HG03039 (cell line): ENCODE results near the gene LDOC1.
"Not testable (repeated sequence)": the region's sequence is repeated elsewhere in the genome, so short reads cannot be mapped to it uniquely, and the experiment has no call there.

Source experiments
- ATAC-seq: cut with Tn5 transposase; IDR thresholded peaks from one replicate; pipeline ENCODE4 v1.9.1; 2021; ENCODE audit warnings: mild to moderate bottlenecking, moderate library complexity; ENCODE audit not compliant: unreplicated experiment

LDOC1 gene

GRCh38 chrX:141176586-141177451 is at the start of gene LDOC1:
Gene LDOC1, minus strand, starts transcription at chrX:141177129. Its CDS starts 108 bp downstream, at chrX:141177021.
- no peak for ATAC-seq

GRCh38 chrX:141221611-141222010 is 44.7 kb upstream of the LDOC1 start:
- ATAC-seq: no peak

GRCh38 chrX:141220342-141221008 is 43.5 kb upstream of the LDOC1 start:
- no peak for ATAC-seq

- ATAC-seq: no peak
These were observed 37.3 kb upstream of the LDOC1 start for GRCh38 chrX:141214196-141214595.

GRCh38 chrX:141201962-141202361 is 25.0 kb upstream of the LDOC1 start:
- ATAC-seq: no peak

- ATAC-seq: not testable (repeated sequence)
These were observed 11.6 kb upstream of the LDOC1 start for GRCh38 chrX:141188573-141188972.

- ATAC-seq: no peak
These were observed 8.4 kb upstream of the LDOC1 start for GRCh38 chrX:141185366-141185765.

- no peak for ATAC-seq
These were observed 6.1 kb upstream of the LDOC1 start for GRCh38 chrX:141183000-141183399.

GRCh38 chrX:141180851-141181250 is 3.9 kb upstream of the LDOC1 start:
- ATAC-seq: no peak

- no peak for ATAC-seq
These were observed 1.1 kb downstream of the LDOC1 start for GRCh38 chrX:141175786-141176185.

GRCh38 chrX:141164406-141164805 is 12.5 kb downstream of the LDOC1 start:
- no peak for ATAC-seq

GRCh38 chrX:141158084-141158483 is 18.8 kb downstream of the LDOC1 start:
- no peak for ATAC-seq

- ATAC-seq: not testable (repeated sequence)
These were observed 21.7 kb downstream of the LDOC1 start for GRCh38 chrX:141155231-141155630.

- no peak for ATAC-seq
These were observed 34.0 kb downstream of the LDOC1 start for GRCh38 chrX:141142946-141143345.

- ATAC-seq: no peak
These were observed 43.7 kb downstream of the LDOC1 start for GRCh38 chrX:141133272-141133671.

GRCh38 chrX:141127146-141127545 is 49.8 kb downstream of the LDOC1 start:
- no peak for ATAC-seq
